HG03060 (cell line): Measurements from ENCODE around the gene WASL.
"Not testable (repeated sequence)": the region's sequence is repeated elsewhere in the genome, so short reads cannot be mapped to it uniquely, and the experiment has no call there.

Experiments used
- ATAC-seq: cut with Tn5 transposase; IDR thresholded peaks from one replicate; pipeline ENCODE4 v1.9.1; 2021; ENCODE audit warnings: low read depth, moderate number of reproducible peaks; ENCODE audit not compliant: unreplicated experiment

Gene WASL

GRCh38 chr7:123637203-123637602, 111.6 kb downstream of the WASL start:
- no peak for ATAC-seq

GRCh38 chr7:123635551-123636359, 113.0 kb downstream of the WASL start:
- ATAC-seq: no peak

- not testable (repeated sequence) for ATAC-seq
Measured at GRCh38 chr7:123634011-123634573, 114.7 kb downstream of the WASL start.

- no peak for ATAC-seq
Measured at GRCh38 chr7:123633553-123633952, 115.2 kb downstream of the WASL start.

GRCh38 chr7:123632808-123633207, 116.0 kb downstream of the WASL start:
- ATAC-seq: no peak
